Neuronal stem cell (in vitro differentiated cells): Measurements from ENCODE around the gene COL5A1.

Experiments
- DNase-seq: peaks from one replicate; pipeline ENCODE4 v3.0.0-alpha.2; 2013; ENCODE audit warnings: low spot score
- H2AFZ ChIP-seq: one replicate; pipeline ENCODE4 v1.6.1; 2013; ENCODE audit warnings: mild to moderate bottlenecking, low read length, inconsistent platforms
- H2AK5ac ChIP-seq: 2 replicates; pipeline ENCODE4 v1.6.1; 2013; ENCODE audit warnings: low read depth, mild to moderate bottlenecking, inconsistent platforms, low read length, moderate library complexity, mixed read lengths
- H2BK120ac ChIP-seq: 2 replicates; pipeline ENCODE4 v1.6.1; 2013; ENCODE audit warnings: low read depth, mild to moderate bottlenecking, inconsistent platforms, low read length, moderate library complexity, mixed read lengths
- H2BK12ac ChIP-seq: one replicate; pipeline ENCODE4 v1.6.1; 2013; ENCODE audit warnings: low read length, inconsistent platforms
- H2BK15ac ChIP-seq: 2 replicates; pipeline ENCODE4 v1.6.1; 2013; ENCODE audit warnings: mild to moderate bottlenecking, low read length, inconsistent platforms, mixed read lengths
- H2BK5ac ChIP-seq: one replicate; pipeline ENCODE4 v1.6.1; 2013; ENCODE audit warnings: inconsistent platforms, mild to moderate bottlenecking, low read length, moderate library complexity
- H3K14ac ChIP-seq: one replicate; pipeline ENCODE4 v1.6.1; 2013; ENCODE audit warnings: low read length, inconsistent platforms
- H3K18ac ChIP-seq: 2 replicates; pipeline ENCODE4 v1.6.1; 2013; ENCODE audit warnings: low read length, inconsistent platforms
- H3K23ac ChIP-seq: 2 replicates; pipeline ENCODE4 v1.6.1; 2013; ENCODE audit warnings: low read depth, mild to moderate bottlenecking, mixed read lengths, low read length, inconsistent platforms; ENCODE audit not compliant: poor library complexity
- H3K27ac ChIP-seq: replicated peaks from 3 replicates; pipeline ENCODE4 v1.5.1; 2013; ENCODE audit warnings: low read length, inconsistent platforms
- H3K27me3 ChIP-seq, 3 experiments: 2 replicates each; pipeline ENCODE4 v1.6.1; 2013; ENCODE audit warnings: low read length in 3 of 3, mild to moderate bottlenecking in 2 of 3, inconsistent platforms in 1 of 3, low read depth in 1 of 3, mixed read lengths in 1 of 3, moderate library complexity in 1 of 3; ENCODE audit not compliant: control insufficient read depth in 3 of 3, insufficient read depth in 3 of 3
- H3K36me3 ChIP-seq, 2 donors: replicated peaks in 1 of 2; 2 replicates each; pipeline ENCODE4 v1.6.1; 2013; ENCODE audit warnings: low read length in 2 of 2; ENCODE audit not compliant: control insufficient read depth in 2 of 2, insufficient read depth in 2 of 2
- H3K4ac ChIP-seq: 2 replicates; pipeline ENCODE4 v1.6.1; 2013; ENCODE audit warnings: inconsistent platforms, mild to moderate bottlenecking, low read length, moderate library complexity
- H3K4me1 ChIP-seq, 2 donors: 1 replicate in 1 of 2; 2 replicates in 1 of 2; pipeline ENCODE4 v1.6.1; 2013; ENCODE audit warnings: low read length in 2 of 2, low read depth in 1 of 2; ENCODE audit not compliant: control insufficient read depth in 2 of 2, insufficient read depth in 1 of 2
- H3K4me2 ChIP-seq: one replicate; pipeline ENCODE4 v1.6.1; 2013; ENCODE audit warnings: mild to moderate bottlenecking, low read length, inconsistent platforms; ENCODE audit not compliant: insufficient read depth, poor library complexity, severe bottlenecking
- H3K4me3 ChIP-seq, 2 donors: 2 replicates each; pipeline ENCODE4 v1.5.1; 2013; ENCODE audit warnings: low read length in 2 of 2, mild to moderate bottlenecking in 2 of 2, inconsistent platforms in 1 of 2, moderate library complexity in 1 of 2
- H3K79me1 ChIP-seq: one replicate; pipeline ENCODE4 v1.6.1; 2013; ENCODE audit warnings: low read depth, mild to moderate bottlenecking, inconsistent platforms, low read length, moderate library complexity
- H3K9ac ChIP-seq: one replicate; pipeline ENCODE4 v1.6.1; 2013; ENCODE audit warnings: mild to moderate bottlenecking, low read depth, low read length, inconsistent platforms; ENCODE audit not compliant: poor library complexity
- H3K9me3 ChIP-seq, 2 donors: replicated peaks in 1 of 2; 2 replicates each; pipeline versions ENCODE3 to v1.6.1; 2013; ENCODE audit warnings: low read length in 2 of 2, mild to moderate bottlenecking in 2 of 2, inconsistent platforms in 1 of 2, low read depth in 1 of 2, mixed read lengths in 1 of 2, moderate library complexity in 1 of 2; ENCODE audit not compliant: control insufficient read depth in 2 of 2, insufficient read depth in 1 of 2
- H4K8ac ChIP-seq: one replicate; pipeline ENCODE4 v1.6.1; 2013; ENCODE audit warnings: low read depth, mild to moderate bottlenecking, inconsistent platforms, low read length, moderate library complexity
- H4K91ac ChIP-seq: one replicate; pipeline ENCODE4 v1.6.1; 2013; ENCODE audit warnings: low read length, low read depth, mild to moderate bottlenecking, inconsistent platforms; ENCODE audit not compliant: poor library complexity
- WGBS, 2 donors: extraction: QIAGEN DNeasy Blood & Tissue Kit; methylation state at CpG; one replicate each; pipeline ENCODE4 v1.1.7; 2013; ENCODE audit warnings: missing lambda C conversion rate in 2 of 2, mixed read lengths in 1 of 2; ENCODE audit not compliant: insufficient read length in 2 of 2, insufficient replicate concordance in 1 of 2; ENCODE audit errors: extremely low coverage in 2 of 2; 5-methylcytosine and 5-hydroxymethylcytosine counted together

COL5A1 gene

DNA sequence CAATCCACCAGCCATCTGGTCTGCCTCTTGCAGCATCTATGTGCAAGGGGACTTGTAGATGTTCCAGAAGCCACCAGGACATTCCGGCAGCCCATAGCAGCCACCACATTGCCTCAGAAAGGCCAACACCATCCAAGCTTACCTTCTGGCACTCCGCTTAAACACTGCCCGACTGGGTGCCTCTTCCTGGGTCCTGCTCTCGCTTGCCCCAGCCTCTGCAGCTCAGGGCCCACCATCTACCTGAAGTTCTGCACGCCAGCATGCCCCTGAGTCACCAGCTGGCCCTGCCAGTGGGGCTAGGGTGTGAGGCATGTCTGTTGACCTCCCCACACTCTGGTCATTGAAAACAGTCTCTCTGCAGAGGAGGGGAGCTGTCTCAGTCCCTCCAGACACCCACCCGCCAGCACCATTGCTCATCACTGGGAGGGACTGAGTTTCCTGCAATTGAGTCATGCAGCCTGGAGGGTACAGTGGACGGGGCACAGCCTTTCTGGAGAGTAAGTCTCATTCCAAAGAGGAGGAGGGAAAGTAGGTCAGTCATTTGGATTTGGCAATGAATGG, 16.9 kb upstream of the COL5A1 start:
- H3K27ac ChIP-seq, result no peak overlapping the region
- no peak overlapping the region for H3K4me2 ChIP-seq
- no peak for DNase-seq
- no peak overlapping the region for H2BK5ac ChIP-seq
- H2AFZ ChIP-seq, result no peak overlapping the region
- no peaks in the 10 kb centered on the region for H3K79me1 ChIP-seq
- H4K91ac ChIP-seq, result no peak overlapping the region
- peaks cover 0 to 4% (median 0%) of the 10 kb centered on the region in 3 experiments for H3K27me3 ChIP-seq
- WGBS, 2 donors, result no CpG with 5 or more reads among the region's 7 CpGs
- H4K8ac ChIP-seq, result no peak overlapping the region
- no peak overlapping the region for H3K4me3 ChIP-seq
- H3K23ac ChIP-seq, result peak overlapping the region; percentile 30
- no peaks in the 10 kb centered on the region for H3K36me3 ChIP-seq
- H3K9ac ChIP-seq, result no peak overlapping the region
- no peak overlapping the region for H3K14ac ChIP-seq
- peak overlapping the region; percentile 24 for H2BK12ac ChIP-seq
- no peak overlapping the region for H2BK120ac ChIP-seq
- H3K18ac ChIP-seq, result peak overlapping the region; percentile 79
- no peak overlapping the region for H3K4ac ChIP-seq
- H2AK5ac ChIP-seq, result no peak overlapping the region
- H3K4me1 ChIP-seq, result peaks cover 0 to 13% of the 10 kb centered on the region in 2 donors
- H2BK15ac ChIP-seq, result peak overlapping the region; percentile 77
- no peaks in the 10 kb centered on the region for H3K9me3 ChIP-seq

DNA sequence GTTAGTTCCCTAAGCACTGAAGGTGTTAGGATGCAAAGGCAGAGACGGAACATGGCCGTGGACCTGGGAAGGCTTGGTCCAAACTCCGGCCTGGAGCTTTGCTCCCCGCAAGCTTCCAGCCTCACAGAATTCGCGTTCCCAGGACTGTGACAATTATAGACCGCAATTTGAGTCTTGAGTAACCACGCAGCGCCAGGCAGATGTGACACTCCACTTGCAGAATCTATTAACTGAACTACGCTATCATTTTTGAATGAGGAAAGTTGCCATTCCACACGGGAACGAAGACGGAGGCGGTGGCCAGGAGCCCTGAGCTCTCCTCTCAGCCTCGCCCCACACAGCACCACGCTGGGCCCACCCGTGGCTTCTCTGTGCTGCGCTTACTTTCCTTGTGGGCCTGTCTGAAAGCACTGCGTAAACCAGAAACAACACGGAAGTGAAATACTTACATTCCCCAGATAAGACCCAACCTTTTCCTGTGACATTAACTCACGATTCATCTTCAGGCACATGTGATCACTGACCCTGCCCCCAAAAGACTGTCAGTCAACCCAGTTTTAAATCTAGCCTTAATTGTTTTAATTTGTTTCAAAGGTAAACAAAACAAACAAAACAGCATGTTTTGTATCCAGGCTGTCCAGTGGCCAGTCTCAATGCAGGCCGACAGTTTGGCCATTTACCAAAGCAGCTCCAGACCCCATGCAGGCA, 16.1 kb upstream of the COL5A1 start:
- Histone ChIP-seq H3K4me1 (peaks cover 0 to 13% of the 10 kb centered on the region in 2 donors), H3K9me3 (no peaks in the 10 kb centered on the region), H3K18ac (no peak overlapping the region), H3K27ac (no peak overlapping the region), H3K23ac (no peak overlapping the region), H3K79me1 (no peaks in the 10 kb centered on the region), H2BK15ac (no peak overlapping the region), H3K27me3 (peaks cover 0 to 4% (median 0%) of the 10 kb centered on the region in 3 experiments), H3K36me3 (no peaks in the 10 kb centered on the region), H2BK5ac (no peak overlapping the region), H4K8ac (no peak overlapping the region), H3K4me2 (no peak overlapping the region), H2BK12ac (peak overlapping the region; percentile 24), H3K14ac (no peak overlapping the region), H3K4ac (no peak overlapping the region), H3K4me3 (no peak overlapping the region), H3K9ac (no peak overlapping the region), H2AFZ (no peak overlapping the region), H2AK5ac (no peak overlapping the region), H4K91ac (no peak overlapping the region), H2BK120ac (no peak overlapping the region)
- DNase-seq, result no peak
- WGBS, 2 donors, result no CpG with 5 or more reads among the region's 22 CpGs

DNA sequence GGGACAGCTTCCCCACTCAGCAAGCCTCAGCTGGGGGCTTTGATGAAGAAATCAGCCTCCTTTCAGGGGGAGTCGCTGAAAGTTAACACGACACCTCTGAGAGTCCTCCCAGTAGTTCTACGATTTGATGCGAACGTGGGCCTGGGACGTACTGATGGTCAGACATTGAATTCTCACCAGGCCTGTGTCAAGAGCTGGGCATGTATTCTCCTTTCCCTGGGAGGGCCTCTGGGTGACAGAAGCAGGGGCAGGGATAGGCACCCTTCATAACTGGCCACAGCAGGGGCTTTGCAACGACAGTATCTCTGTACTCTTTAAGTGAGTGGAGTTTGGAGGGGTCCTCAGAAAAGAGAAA, 15.6 kb upstream of the COL5A1 start:
- H2BK5ac ChIP-seq, result no peak overlapping the region
- H2AFZ ChIP-seq, result no peak overlapping the region
- H3K27me3 ChIP-seq, result peaks cover 0 to 4% (median 0%) of the 10 kb centered on the region in 3 experiments
- no peak overlapping the region for H2AK5ac ChIP-seq
- no peaks in the 10 kb centered on the region for H3K36me3 ChIP-seq
- H3K27ac ChIP-seq, result no peak overlapping the region
- no peak overlapping the region for H2BK15ac ChIP-seq
- H3K14ac ChIP-seq, result no peak overlapping the region
- no peak overlapping the region for H3K4me3 ChIP-seq
- no peak overlapping the region for H3K23ac ChIP-seq
- no peak overlapping the region for H3K4ac ChIP-seq
- no peak overlapping the region for H2BK12ac ChIP-seq
- no peak overlapping the region for H2BK120ac ChIP-seq
- no CpG with 5 or more reads among the region's 7 CpGs for WGBS, 2 donors
- H3K18ac ChIP-seq, result no peak overlapping the region
- no peak overlapping the region for H3K9ac ChIP-seq
- H4K91ac ChIP-seq, result no peak overlapping the region
- H3K9me3 ChIP-seq, result no peaks in the 10 kb centered on the region
- no peak for DNase-seq
- peaks cover 0 to 13% of the 10 kb centered on the region in 2 donors for H3K4me1 ChIP-seq
- no peak overlapping the region for H4K8ac ChIP-seq
- no peaks in the 10 kb centered on the region for H3K79me1 ChIP-seq
- no peak overlapping the region for H3K4me2 ChIP-seq

DNA sequence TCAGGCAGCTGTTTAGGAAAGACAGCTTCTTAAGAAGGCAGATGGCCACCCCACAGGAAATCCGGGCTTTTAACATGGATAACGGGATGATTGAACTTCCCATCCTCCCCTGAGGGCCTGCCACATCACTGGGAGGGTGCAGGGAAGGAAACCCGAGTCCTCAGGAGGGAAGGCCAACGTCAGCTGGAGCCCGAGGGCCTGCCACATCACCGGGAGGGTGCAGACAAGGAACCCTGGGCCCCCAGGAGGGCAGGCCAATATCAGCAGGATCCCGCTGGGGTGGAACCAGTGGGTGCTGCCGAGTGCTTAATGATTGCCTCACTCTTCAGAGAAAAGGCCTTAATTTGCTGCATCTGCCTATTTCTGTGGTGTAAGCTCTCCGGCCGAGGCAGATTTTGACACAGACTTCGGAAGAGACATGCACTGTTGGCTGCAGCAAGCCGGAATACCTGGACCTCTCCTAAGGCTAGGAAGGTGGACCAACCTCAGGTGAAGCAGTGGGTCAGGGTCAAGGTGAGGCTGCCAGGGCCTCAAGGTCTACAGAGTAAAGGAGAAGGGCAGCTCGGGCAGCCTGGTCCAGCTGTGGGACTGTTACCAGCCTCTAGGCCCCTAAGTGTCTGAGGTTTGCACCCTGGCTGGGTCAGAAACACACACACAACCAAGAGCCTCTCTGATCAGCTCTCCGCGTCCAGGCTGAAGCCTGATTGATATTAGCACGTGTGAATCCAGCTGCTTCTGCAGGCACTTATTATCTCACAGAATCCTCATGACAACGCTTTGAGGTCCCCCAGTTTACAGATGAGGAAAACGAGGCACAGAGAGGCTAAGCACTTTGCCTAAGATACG, 14.8 kb upstream of the COL5A1 start:
- H3K4me1 ChIP-seq, result peaks cover 0 to 13% of the 10 kb centered on the region in 2 donors
- H3K79me1 ChIP-seq, result no peaks in the 10 kb centered on the region
- no peak overlapping the region for H2BK120ac ChIP-seq
- no peak overlapping the region for H3K14ac ChIP-seq
- peak overlapping the region; percentile 24 for H2BK12ac ChIP-seq
- H2AK5ac ChIP-seq, result no peak overlapping the region
- no peak overlapping the region for H4K8ac ChIP-seq
- no peak overlapping the region for H2BK15ac ChIP-seq
- no peak overlapping the region for H2BK5ac ChIP-seq
- H3K4ac ChIP-seq, result no peak overlapping the region
- DNase-seq, result no peak
- peak overlapping the region; percentile 64 for H3K9ac ChIP-seq
- no peak overlapping the region for H3K4me2 ChIP-seq
- no peak overlapping the region for H3K4me3 ChIP-seq
- no peak overlapping the region for H3K23ac ChIP-seq
- H3K18ac ChIP-seq, result peak overlapping the region; percentile 25
- H3K27me3 ChIP-seq, result peaks cover 0 to 4% (median 0%) of the 10 kb centered on the region in 3 experiments
- WGBS, 2 donors, result no CpG with 5 or more reads among the region's 19 CpGs
- H3K27ac ChIP-seq, result no peak overlapping the region
- no peaks in the 10 kb centered on the region for H3K9me3 ChIP-seq
- H2AFZ ChIP-seq, result no peak overlapping the region
- H4K91ac ChIP-seq, result no peak overlapping the region
- H3K36me3 ChIP-seq, result no peaks in the 10 kb centered on the region
